ENCODE results near the gene INPP5A.

Gene INPP5A

GRCh38 chr10:132606031-132606491 lies 68.5 kb downstream of the INPP5A start:
- no peak for DNase-seq (ENCODE audit: extremely low read depth, low read depth)

GRCh38 chr10:132606536-132607316 lies 69.1 kb downstream of the INPP5A start:
- DNase-seq (ENCODE audit: extremely low read depth, low read depth), result no peak
- no peak for TF ChIP-seq CTCF (IDR thresholded peaks at IDR 0.05; ENCODE audit: low read depth, low read length)

More at GRCh38 chr10:132606031-132606491, 68.5 kb downstream of the INPP5A start:
- TF ChIP-seq CTCF (IDR thresholded peaks at IDR 0.05; ENCODE audit: low read depth, low read length), result no peak

GRCh38 chr10:132607491-132607890 lies 69.9 kb downstream of the INPP5A start:
- DNase-seq (ENCODE audit: extremely low read depth, low read depth), result no peak
- TF ChIP-seq CTCF (IDR thresholded peaks at IDR 0.05; ENCODE audit: low read depth, low read length), result no peak

- no peak for DNase-seq (ENCODE audit: extremely low read depth, low read depth)
- TF ChIP-seq CTCF (IDR thresholded peaks at IDR 0.05; ENCODE audit: low read depth, low read length), result no peak
Measured at GRCh38 chr10:132607961-132608495, 70.4 kb downstream of the INPP5A start.

- no peak for TF ChIP-seq CTCF (IDR thresholded peaks at IDR 0.05; ENCODE audit: low read depth, low read length)
- DNase-seq (ENCODE audit: extremely low read depth, low read depth), result no peak
Measured at GRCh38 chr10:132608511-132609195, 71.1 kb downstream of the INPP5A start.

- no peak for DNase-seq (ENCODE audit: extremely low read depth, low read depth)
- TF ChIP-seq CTCF (IDR thresholded peaks at IDR 0.05; ENCODE audit: low read depth, low read length), result no peak
Measured at GRCh38 chr10:132609211-132609610, 71.6 kb downstream of the INPP5A start.

All from AG09319 (cell line).